Coronary artery (tissue), 2 donors: ENCODE results near the gene DNMT3A.

ENCODE experiments used
- DNase-seq: peaks from one replicate; pipeline ENCODE4 v3.0.0-alpha.2; 2017; ENCODE audit warnings: low spot score
- H3K27ac ChIP-seq, 2 donors: fragments of 200-600 bp; sonication (generic); one replicate each; pipeline ENCODE4 v1.5.1; 2016 to 2019
- H3K4me3 ChIP-seq: fragments of 200-600 bp; sonication (generic); 2 replicates; pipeline ENCODE4 v1.5.1; 2016; ENCODE audit warnings: mild to moderate bottlenecking, moderate library complexity
- CTCF ChIP-seq: fragments of 200-600 bp; sonication (generic); IDR thresholded peaks from one replicate; pipeline ENCODE4 v1.5.1; 2019; ENCODE audit warnings: antibody characterized with exemption

The DNMT3A gene

DNA sequence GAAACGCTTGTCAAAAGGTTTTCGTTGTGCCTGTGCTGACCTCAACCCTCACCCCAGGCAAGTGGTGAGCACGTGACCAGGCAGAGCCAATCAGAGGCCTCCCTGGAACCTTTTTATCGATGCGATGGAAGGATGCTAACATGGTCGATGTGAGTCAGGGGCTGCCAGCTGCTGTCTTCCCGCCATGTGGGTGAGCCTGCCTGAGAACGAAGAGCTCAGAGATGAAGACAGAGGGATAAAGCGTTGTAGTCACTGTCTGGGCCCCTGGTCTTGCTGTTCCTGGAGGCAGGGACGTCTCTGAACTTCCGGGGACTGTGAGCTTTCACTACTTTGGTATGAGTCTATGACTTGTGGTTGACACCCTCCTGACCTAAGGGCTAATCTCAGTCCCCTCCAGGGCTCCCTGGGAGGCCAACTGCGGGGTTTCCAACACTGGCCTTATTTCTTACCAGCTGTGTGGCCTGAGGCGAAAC is 18.6 kb downstream of the DNMT3A start:
- TF ChIP-seq CTCF = no peak
- Histone ChIP-seq H3K4me3 (no peak overlapping the region), H3K27ac (no peak overlapping the region)
- DNase-seq = no peak

- no peak for TF ChIP-seq CTCF
- no peak for DNase-seq
- Histone ChIP-seq H3K27ac (no peak overlapping the region), H3K4me3 (no peak overlapping the region)
Observed at GRCh38 chr2:25322312-25322711, 19.4 kb downstream of the DNMT3A start.

DNA sequence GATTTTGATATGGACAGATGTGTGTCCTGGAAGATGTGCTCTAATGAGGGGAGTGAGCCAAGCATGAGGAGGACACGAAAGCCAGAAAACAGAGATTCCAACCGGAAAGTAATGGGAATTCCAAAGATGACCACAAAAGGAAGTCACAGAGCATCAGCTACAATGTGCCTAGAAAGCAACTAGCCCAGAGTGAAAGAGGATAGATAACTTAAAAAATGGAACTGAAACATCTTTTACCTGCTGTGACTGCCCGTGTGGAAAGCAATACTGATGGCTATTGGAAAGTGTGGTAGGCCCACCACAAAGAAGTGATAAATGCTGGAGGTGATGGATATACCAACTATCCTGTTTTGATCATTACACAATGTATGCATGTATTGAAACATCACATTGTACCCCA is 21.6 kb downstream of the DNMT3A start:
- DNase-seq = no peak
- TF ChIP-seq CTCF = no peak
- Histone ChIP-seq H3K27ac (no peak overlapping the region), H3K4me3 (no peak overlapping the region)

- no peak for DNase-seq
- no peak for TF ChIP-seq CTCF
- H3K4me3 ChIP-seq = no peak overlapping the region
- H3K27ac ChIP-seq = peak overlapping the region in 1 of 2 donors; percentile 74
Observed at GRCh38 chr2:25316101-25316500, 25.6 kb downstream of the DNMT3A start.

GRCh38 chr2:25315316-25315680 is 26.4 kb downstream of the DNMT3A start:
- Histone ChIP-seq H3K27ac (peak overlapping the region in 1 of 2 donors; percentile 74), H3K4me3 (peak overlapping the region; percentile 0)
- TF ChIP-seq CTCF = no peak
- DNase-seq = no peak

GRCh38 chr2:25314514-25315315 is 27.0 kb downstream of the DNMT3A start:
- Histone ChIP-seq H3K27ac (peak overlapping the region; percentile 14 to 74), H3K4me3 (no peak overlapping the region)
- TF ChIP-seq CTCF = no peak
- no peak for DNase-seq
